ENCODE data around the gene PTGR2.

- TF ChIP-seq POLR2A (IDR thresholded peaks at IDR 0.05; ENCODE audit: low read length) (no peak), GATA1 (IDR thresholded peaks at IDR 0.05; ENCODE audit: low read depth, low read length) (no peak)
Observed at GRCh38 chr14:73873660-73874059, 22.0 kb downstream of the PTGR2 start.
